GM18907 (cell line): Measurements from ENCODE around the gene CLASP1.
"Not testable (repeated sequence)": the region's sequence is repeated elsewhere in the genome, so short reads cannot be mapped to it uniquely, and the experiment has no call there.

Experiments
- ATAC-seq: cut with Tn5 transposase; IDR thresholded peaks from one replicate; pipeline ENCODE4 v1.9.1; 2021; ENCODE audit warnings: mild to moderate bottlenecking, moderate library complexity; ENCODE audit not compliant: unreplicated experiment

The CLASP1 gene

GRCh38 chr2:121649149-121649595 lies at the start of gene CLASP1:
Gene CLASP1 (minus strand): TSS chr2:121649462. CDS start chr2:121605895, 43,567 bp downstream.
- peak; percentile 49 for ATAC-seq

- ATAC-seq, result no peak
Observed at GRCh38 chr2:121698318-121698930, 49.2 kb upstream of the CLASP1 start.

GRCh38 chr2:121697108-121697631 lies 47.9 kb upstream of the CLASP1 start:
- no peak for ATAC-seq

- no peak for ATAC-seq
Observed at GRCh38 chr2:121696410-121696930, 47.2 kb upstream of the CLASP1 start.

- no peak for ATAC-seq
Observed at GRCh38 chr2:121695171-121695451, 45.8 kb upstream of the CLASP1 start.

GRCh38 chr2:121694398-121695170 lies 45.3 kb upstream of the CLASP1 start:
- no peak for ATAC-seq

GRCh38 chr2:121690572-121690971 lies 41.3 kb upstream of the CLASP1 start:
- not testable (repeated sequence) for ATAC-seq

- ATAC-seq, result no peak
Observed at GRCh38 chr2:121690095-121690494, 40.8 kb upstream of the CLASP1 start.

- ATAC-seq, result no peak
Observed at GRCh38 chr2:121689356-121689755, 40.1 kb upstream of the CLASP1 start.

GRCh38 chr2:121688820-121689219 lies 39.6 kb upstream of the CLASP1 start:
- ATAC-seq, result no peak

GRCh38 chr2:121686902-121687301 lies 37.6 kb upstream of the CLASP1 start:
- no peak for ATAC-seq

GRCh38 chr2:121686218-121686617 lies 37.0 kb upstream of the CLASP1 start:
- no peak for ATAC-seq

GRCh38 chr2:121682396-121683298 lies 33.4 kb upstream of the CLASP1 start:
- ATAC-seq, result no peak

- ATAC-seq, result no peak
Observed at GRCh38 chr2:121677855-121678254, 28.6 kb upstream of the CLASP1 start.

- ATAC-seq, result not testable (repeated sequence)
Observed at GRCh38 chr2:121671621-121672020, 22.4 kb upstream of the CLASP1 start.

GRCh38 chr2:121670181-121670580 lies 20.9 kb upstream of the CLASP1 start:
- no peak for ATAC-seq

- no peak for ATAC-seq
Observed at GRCh38 chr2:121667618-121668017, 18.4 kb upstream of the CLASP1 start.

GRCh38 chr2:121666042-121666441 lies 16.8 kb upstream of the CLASP1 start:
- no peak for ATAC-seq

- ATAC-seq, result no peak
Observed at GRCh38 chr2:121665504-121665903, 16.2 kb upstream of the CLASP1 start.

GRCh38 chr2:121664713-121665112 lies 15.5 kb upstream of the CLASP1 start:
- ATAC-seq, result no peak

GRCh38 chr2:121664086-121664485 lies 14.8 kb upstream of the CLASP1 start:
- ATAC-seq, result no peak
